K562 (cell line): Measurements from ENCODE around the gene GALNT7. TPM values are rescaled to one million over a fixed set of nuclear protein-coding genes. Genes with fewer than 3 reads are reported as not detected.

Experiments
- CREB5 ChIP-seq: fragments of 250-450 bp; sonication (Bioruptor Pico); IDR thresholded peaks from 2 replicates; pipeline ENCODE4 v1.5.0; 2020; ENCODE audit warnings: mild to moderate bottlenecking
- CUX1 ChIP-seq: fragments of 200-800 bp; sonication (Bioruptor generic); IDR thresholded peaks from 2 replicates; pipeline ENCODE4 v1.6.1; 2016; ENCODE audit warnings: missing genetic modification characterization, missing compliant biosample characterization
- DACH1 ChIP-seq: fragments of 450-650 bp; IDR thresholded peaks from 2 replicates; pipeline ENCODE4 v1.6.1; 2018; ENCODE audit not compliant: partially characterized antibody
- GTF2A2 ChIP-seq: IDR thresholded peaks from 2 replicates; pipeline ENCODE4 v1.6.1; 2016; ENCODE audit warnings: mild to moderate bottlenecking, missing genetic modification characterization, missing compliant biosample characterization
- IRF9 ChIP-seq: fragments of 450-650 bp; IDR thresholded peaks from 2 replicates; pipeline ENCODE4 v1.6.1; 2016; ENCODE audit warnings: missing biosample characterization, missing genetic modification characterization
- MAX ChIP-seq: sonication (generic); formaldehyde crosslinking; IDR thresholded peaks from 2 replicates; pipeline ENCODE4 v1.9.0; 2022; ENCODE audit warnings: mild to moderate bottlenecking, missing genetic modification reagents
- MNT ChIP-seq, 2 experiments: fragments of 450-650 bp; conservative IDR thresholded peaks; 2 replicates each; pipeline ENCODE4 v1.6.1; 2017; ENCODE audit warnings: mild to moderate bottlenecking in 2 of 2, moderate library complexity in 2 of 2
- PHF20 ChIP-seq: fragments of 450-650 bp; IDR thresholded peaks from 2 replicates; pipeline ENCODE4 v1.6.1; 2018; ENCODE audit not compliant: partially characterized antibody
- RBM39 ChIP-seq: fragments of 200-400 bp; formaldehyde crosslinking; optimal IDR thresholded peaks from 2 replicates; pipeline ENCODE3; 2018; ENCODE audit warnings: low read depth, low read length
- RNF2 ChIP-seq: sonication (generic); IDR thresholded peaks from 2 replicates; pipeline ENCODE4 v1.6.1; 2016
- SMAD1 ChIP-seq: fragments of 150-350 bp; IDR thresholded peaks from 2 replicates; pipeline ENCODE4 v1.6.1; 2014; ENCODE audit warnings: low read length, low read depth; ENCODE audit not compliant: partially characterized antibody
- THAP7 ChIP-seq: fragments of 250-450 bp; sonication (Bioruptor Pico); IDR thresholded peaks from 2 replicates; pipeline ENCODE4 v1.5.0; 2021
- XRCC4 ChIP-seq: IDR thresholded peaks from one replicate; pipeline ENCODE4 v1.6.1; 2011; ENCODE audit not compliant: insufficient read depth, insufficient read length; ENCODE audit errors: extremely low read depth
- ZBTB49 ChIP-seq: sonication (generic); formaldehyde crosslinking; IDR thresholded peaks from 2 replicates; pipeline ENCODE4 v1.8.0; 2022; ENCODE audit warnings: missing genetic modification reagents, mild to moderate bottlenecking, borderline replicate concordance
- ZNF507 ChIP-seq: conservative IDR thresholded peaks from 2 replicates; pipeline ENCODE4 v1.6.1; 2017; ENCODE audit warnings: missing genetic modification characterization, missing compliant biosample characterization
- ZNF561 ChIP-seq: fragments of 450-650 bp; formaldehyde crosslinking; conservative IDR thresholded peaks from 2 replicates; pipeline ENCODE4 v1.4.0; 2020; ENCODE audit warnings: mild to moderate bottlenecking, moderate library complexity
- polyA plus RNA-seq, 8 experiments: library from polyadenylated mRNA; depleted of rRNA in 4 of 8; stranded (reverse) in 5 of 8; unstranded in 3 of 8; fragments of >200 nt; fragmentation: Nextera tagmentation in 2 of 8; fragmentation: Illumina TruSeq in 1 of 8; extraction: Ambion mirVana in 2 of 8; extraction: Trizol in 1 of 8; gene quantifications; 2 replicates each; pipeline versions ENCODE4 v1.2.1 to v1.2.3, GENCODE V29; 2011 to 2014; ENCODE audit warnings: inconsistent platforms in 1 of 8, missing spikeins in 1 of 8
- total RNA-seq, 7 experiments: library from RNA; depleted of rRNA in 6 of 7; stranded (reverse); fragments of >200 nt in 6 of 7; fragmentation: Illumina TruSeq in 2 of 7; extraction: Trizol in 2 of 7; gene quantifications; 2 replicates each; pipeline versions ENCODE4 v1.2.1 to v1.2.3, GENCODE V29; 2011 to 2021; ENCODE audit warnings: low replicate concordance in 1 of 7

Gene GALNT7
- total and polyA plus RNA-seq, 9 of the 15 experiments (the other 6 are each of a cell fraction or from before 2014, with no cell fraction given): 16.7 to 38.7 (median 31.1) TPM

- TF ChIP-seq MNT (conservative IDR thresholded peaks at IDR 0.05) (peak; percentile 52 to 79), THAP7 (no peak), CREB5 (no peak), ZNF561 (CRISPR knock-in tag) (no peak), RBM39 (no peak), ZBTB49 (CRISPR knock-in tag) (no peak), MAX (CRISPR knock-in tag) (no peak), RNF2 (no peak), GTF2A2 (tag) (no peak), CUX1 (CRISPR knock-in tag) (no peak), ZNF507 (tag) (no peak), XRCC4 (no peak), DACH1 (peak; percentile 54), SMAD1 (no peak), IRF9 (tag) (no peak), PHF20 (no peak)
Measured at GRCh38 chr4:173211838-173212237, 43.2 kb downstream of the GALNT7 start (continued).
